GM12878 (cell line): ENCODE results near the gene NUMB. TPM values are rescaled to one million over a fixed set of nuclear protein-coding genes. Genes with fewer than 3 reads are reported as not detected.

ENCODE experiments used
- ATAC-seq: fragments of 200-7000 bp; cut with Tn5 transposase; 3 replicates; pipeline ENCODE4 v1.9.1; 2020; ENCODE audit warnings: mild to moderate bottlenecking, moderate library complexity
- BruUV-seq: library from RNA; stranded (reverse); fragments of 400-500 nt; replicated peaks from 2 replicates; lab custom pipeline; 2021; lab: Mats Ljungman, UMichigan
- CTCF ChIA-PET: fragments of 300-600 bp; sonication (Branson Sonifier 250); formaldehyde crosslinking; extraction: SDS; loops from one replicate; lab custom pipeline; 2021; ENCODE audit warnings: inconsistent platforms; lab: Yijun Ruan, JAX
- POLR2A ChIA-PET: fragments of 350-600 bp; formaldehyde crosslinking; extraction: SDS; loops from one replicate; lab custom pipeline; 2021; ENCODE audit warnings: inconsistent platforms; lab: Charles Lee
- RAD21 ChIA-PET: fragments of 300-600 bp; sonication (Branson Sonifier 250); formaldehyde crosslinking; loops from one replicate; lab custom pipeline; 2023; ENCODE audit warnings: antibody characterized with exemption; ENCODE audit not compliant: unreplicated experiment; lab: Charles Lee
- SMC1A ChIA-PET: fragments of 300-600 bp; sonication (Branson Sonifier 250); formaldehyde crosslinking; loops from one replicate; lab custom pipeline; 2023; ENCODE audit not compliant: unreplicated experiment, uncharacterized antibody; lab: Charles Lee
- DNase-seq: peaks from one replicate; pipeline ENCODE4 v3.0.0-alpha.2; 2011; ENCODE audit warnings: low read depth, low spot score
- FAIRE-seq: peaks from 3 replicates; lab custom pipeline; 2011; peaks lifted over from hg19 to GRCh38; lab: Jason Lieb, UNC
- H2AFZ ChIP-seq: 2 replicates; pipeline ENCODE4 v1.6.0; 2011; ENCODE audit warnings: low read depth, low read length, control low read depth; ENCODE audit not compliant: control insufficient read depth
- H3K27ac ChIP-seq: 2 replicates; pipeline ENCODE4 v1.5.1; 2011; ENCODE audit warnings: control low read depth; ENCODE audit not compliant: control insufficient read depth, insufficient read depth
- H3K27me3 ChIP-seq, 2 experiments: replicated peaks in 1 of 2; 2 replicates each; pipeline versions ENCODE4 v1.6.0 to v1.6.1; 2011; ENCODE audit warnings: low read length in 1 of 2; ENCODE audit not compliant: control insufficient read depth in 2 of 2, insufficient read depth in 2 of 2
- H3K36me3 ChIP-seq, 2 experiments: 2 replicates each; pipeline ENCODE4 v1.5.1; 2011; ENCODE audit warnings: low read length in 1 of 2; ENCODE audit not compliant: control insufficient read depth in 2 of 2, insufficient read depth in 2 of 2
- H3K4me1 ChIP-seq: 2 replicates; pipeline ENCODE4 v1.6.1; 2011; ENCODE audit warnings: mild to moderate bottlenecking, low read length, moderate library complexity, mixed read lengths; ENCODE audit not compliant: control insufficient read depth, insufficient read depth
- H3K4me2 ChIP-seq: 2 replicates; pipeline ENCODE4 v1.6.0; 2011; ENCODE audit warnings: control low read depth; ENCODE audit not compliant: control insufficient read depth, insufficient read depth
- H3K4me3 ChIP-seq: fragments of 200-600 bp; sonication (generic); 2 replicates; pipeline ENCODE4 v1.5.1; 2016
- H3K79me2 ChIP-seq: 2 replicates; pipeline ENCODE4 v1.6.0; 2011; ENCODE audit warnings: low read length; ENCODE audit not compliant: control insufficient read depth, insufficient read depth
- H3K9ac ChIP-seq: 2 replicates; pipeline ENCODE4 v1.8.0; 2011; ENCODE audit warnings: low read length, control low read depth, mixed read lengths; ENCODE audit not compliant: control insufficient read depth, insufficient read depth
- H3K9me3 ChIP-seq: replicated peaks from 3 replicates; pipeline ENCODE4 v1.5.1; 2011; ENCODE audit warnings: mild to moderate bottlenecking, low read length; ENCODE audit not compliant: control insufficient read depth, insufficient read depth
- H4K20me1 ChIP-seq: 2 replicates; pipeline ENCODE4 v1.6.0; 2011; ENCODE audit not compliant: control insufficient read depth, insufficient read depth
- KAT2A ChIP-seq: conservative IDR thresholded peaks from 2 replicates; pipeline ENCODE4 v1.6.1; 2011; ENCODE audit warnings: low read depth, low read length; ENCODE audit not compliant: control insufficient read depth
- WGBS: methylation state at CpG from one replicate; pipeline ENCODE4 v1.1.6; 2016; ENCODE audit warnings: low lambda C conversion rate; ENCODE audit not compliant: insufficient replicate concordance, insufficient coverage; ENCODE audit errors: missing lambda C conversion rate; 5-methylcytosine and 5-hydroxymethylcytosine counted together
- in situ Hi-C: fragments of 300-500 bp; cut with MboI; formaldehyde crosslinking; loops from 9 replicates; pipeline ENCODE4 v1.14.3; 2018; ENCODE audit warnings: mixed read lengths
- intact Hi-C: fragments of 100-400 bp; cut with micrococcal nuclease; formaldehyde crosslinking; loops from one replicate; pipeline ENCODE4 v1.14.2; 2022; ENCODE audit not compliant: unreplicated experiment
- polyA plus RNA-seq, 11 experiments: library from polyadenylated mRNA; depleted of rRNA in 4 of 11; unstranded in 6 of 11; stranded (reverse) in 5 of 11; fragments of >200 nt; fragmentation: Nextera tagmentation in 4 of 11; fragmentation: Illumina TruSeq in 1 of 11; extraction: Ambion mirVana in 4 of 11; extraction: Trizol in 1 of 11; gene quantifications; 1 replicate in 1 of 11; 2 replicates in 10 of 11; pipeline versions ENCODE4 v1.2.1 to v1.2.3, GENCODE V29; 2011 to 2016; ENCODE audit warnings: inconsistent platforms in 2 of 11, missing spikeins in 2 of 11, low read depth in 1 of 11
- total RNA-seq, 4 experiments: library from RNA; depleted of rRNA in 3 of 4; stranded (reverse); fragments of >200 nt in 3 of 4; fragmentation: Illumina TruSeq in 1 of 4; extraction: Trizol in 1 of 4; gene quantifications; 2 replicates each; pipeline versions ENCODE4 v1.2.1 to v1.2.3, GENCODE V29; 2013 to 2021
- TF ChIP-seq, protein P1 (sequence below): IDR thresholded peaks from 2 replicates; pipeline ENCODE4 v1.6.1; 2011; ENCODE audit warnings: low read depth, mild to moderate bottlenecking, low read length, moderate library complexity, borderline replicate concordance; ENCODE audit errors: extremely low read depth
- TF ChIP-seq, protein P2 (sequence below): fragments of 150-350 bp; IDR thresholded peaks from 2 replicates; pipeline ENCODE4 v1.6.1; 2016; ENCODE audit warnings: low read depth, low read length

The NUMB gene
- total and polyA plus RNA-seq, 10 of the 15 experiments (the other 5 are each of a cell fraction or from before 2014, with no cell fraction given): 22.0 to 147 (median 48.9) TPM

DNA sequence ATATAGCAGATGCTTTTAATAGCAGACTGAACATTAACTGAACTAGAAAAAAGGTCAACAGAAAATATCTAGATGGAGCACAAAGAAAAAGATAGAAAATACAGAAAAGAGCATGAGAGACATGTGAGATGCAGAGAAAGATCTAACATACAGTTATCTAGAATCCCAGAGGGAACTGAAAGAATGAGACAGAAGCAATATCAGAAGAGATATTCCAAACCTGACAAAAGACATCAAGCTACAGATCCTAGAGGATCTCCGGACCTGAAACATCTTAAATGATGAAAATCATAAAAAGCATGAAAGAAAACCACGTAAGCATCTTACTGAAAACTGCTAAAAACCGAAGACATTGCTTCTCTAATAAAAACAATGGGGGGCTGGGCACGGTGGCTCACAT is 75.0 kb downstream of the NUMB start:
- in situ Hi-C loops: no loop called here
- Histone ChIP-seq H3K4me2 (no peak overlapping the region), H3K9me3 (no peaks in the 10 kb centered on the region; the same call in 2 of the 3 replicates), H2AFZ (no peak overlapping the region), H3K4me1 (no peaks in the 10 kb centered on the region), H3K79me2 (no peaks in the 10 kb centered on the region), H3K9ac (no peak overlapping the region), H4K20me1 (no peaks in the 10 kb centered on the region), H3K4me3 (no peak overlapping the region), H3K27me3 (no peaks in the 10 kb centered on the region), H3K36me3 (no peaks in the 10 kb centered on the region; a peak in 1 of 4 replicates), H3K27ac (no peak overlapping the region)
- DNase-seq (no peak), ATAC-seq (no peak), FAIRE-seq (no peak)
- RAD21 ChIA-PET: interaction anchor here (1.7 kb wide), 1 partner anchor 88 kb away, joined by 4 read pairs; no protein-coding TSS in a partner anchor
- no TSS peak for BruUV-seq
- SMC1A ChIA-PET: interaction anchor here (0.9 to 3.0 kb wide), 3 partner anchors 9 to 69 kb away, joined by 3 to 9 read pairs (median 4); no protein-coding TSS in a partner anchor
- CTCF ChIA-PET: no interaction called here
- intact Hi-C loops: no loop called here
- POLR2A ChIA-PET: interaction anchor here (1.0 kb wide), 1 partner anchor 25 kb away, joined by 3 read pairs; no protein-coding TSS in a partner anchor
- TF ChIP-seq, protein P1, sequence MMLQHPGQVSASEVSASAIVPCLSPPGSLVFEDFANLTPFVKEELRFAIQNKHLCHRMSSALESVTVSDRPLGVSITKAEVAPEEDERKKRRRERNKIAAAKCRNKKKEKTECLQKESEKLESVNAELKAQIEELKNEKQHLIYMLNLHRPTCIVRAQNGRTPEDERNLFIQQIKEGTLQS: no peak
- TF ChIP-seq, protein P2, sequence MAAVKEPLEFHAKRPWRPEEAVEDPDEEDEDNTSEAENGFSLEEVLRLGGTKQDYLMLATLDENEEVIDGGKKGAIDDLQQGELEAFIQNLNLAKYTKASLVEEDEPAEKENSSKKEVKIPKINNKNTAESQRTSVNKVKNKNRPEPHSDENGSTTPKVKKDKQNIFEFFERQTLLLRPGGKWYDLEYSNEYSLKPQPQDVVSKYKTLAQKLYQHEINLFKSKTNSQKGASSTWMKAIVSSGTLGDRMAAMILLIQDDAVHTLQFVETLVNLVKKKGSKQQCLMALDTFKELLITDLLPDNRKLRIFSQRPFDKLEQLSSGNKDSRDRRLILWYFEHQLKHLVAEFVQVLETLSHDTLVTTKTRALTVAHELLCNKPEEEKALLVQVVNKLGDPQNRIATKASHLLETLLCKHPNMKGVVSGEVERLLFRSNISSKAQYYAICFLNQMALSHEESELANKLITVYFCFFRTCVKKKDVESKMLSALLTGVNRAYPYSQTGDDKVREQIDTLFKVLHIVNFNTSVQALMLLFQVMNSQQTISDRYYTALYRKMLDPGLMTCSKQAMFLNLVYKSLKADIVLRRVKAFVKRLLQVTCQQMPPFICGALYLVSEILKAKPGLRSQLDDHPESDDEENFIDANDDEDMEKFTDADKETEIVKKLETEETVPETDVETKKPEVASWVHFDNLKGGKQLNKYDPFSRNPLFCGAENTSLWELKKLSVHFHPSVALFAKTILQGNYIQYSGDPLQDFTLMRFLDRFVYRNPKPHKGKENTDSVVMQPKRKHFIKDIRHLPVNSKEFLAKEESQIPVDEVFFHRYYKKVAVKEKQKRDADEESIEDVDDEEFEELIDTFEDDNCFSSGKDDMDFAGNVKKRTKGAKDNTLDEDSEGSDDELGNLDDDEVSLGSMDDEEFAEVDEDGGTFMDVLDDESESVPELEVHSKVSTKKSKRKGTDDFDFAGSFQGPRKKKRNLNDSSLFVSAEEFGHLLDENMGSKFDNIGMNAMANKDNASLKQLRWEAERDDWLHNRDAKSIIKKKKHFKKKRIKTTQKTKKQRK: no peak
- no peak for TF ChIP-seq KAT2A
- 96% methylated on average over 4 of the region's 4 CpGs for WGBS
